ENCODE data around the gene POLR2I.
"Not testable (repeated sequence)": the region's sequence is repeated elsewhere in the genome, so short reads cannot be mapped to it uniquely, and the experiment has no call there.

POLR2I gene

DNA sequence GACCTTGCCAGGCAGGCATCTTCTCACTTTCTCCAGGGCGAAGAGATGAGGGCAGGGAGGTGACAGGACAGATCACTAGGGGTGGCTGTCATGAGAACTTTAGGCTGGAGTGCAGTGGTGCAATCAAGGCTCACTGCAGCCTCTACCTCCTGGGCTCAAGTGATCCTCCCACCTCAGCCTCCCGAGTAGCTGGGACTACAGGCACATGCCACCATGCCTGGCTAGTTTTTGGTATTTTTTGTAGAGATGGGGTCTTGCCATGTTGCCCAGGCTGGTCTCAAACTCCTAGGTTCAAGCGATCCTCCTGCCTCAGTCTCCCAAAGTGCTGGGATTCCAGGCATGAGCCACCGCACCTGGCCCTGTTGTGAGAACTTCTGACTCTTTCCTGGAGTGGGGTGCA, 20.2 kb upstream of the POLR2I start:
- DNase-seq (ENCODE audit: low read depth, low spot score), result not testable (repeated sequence)

DNA sequence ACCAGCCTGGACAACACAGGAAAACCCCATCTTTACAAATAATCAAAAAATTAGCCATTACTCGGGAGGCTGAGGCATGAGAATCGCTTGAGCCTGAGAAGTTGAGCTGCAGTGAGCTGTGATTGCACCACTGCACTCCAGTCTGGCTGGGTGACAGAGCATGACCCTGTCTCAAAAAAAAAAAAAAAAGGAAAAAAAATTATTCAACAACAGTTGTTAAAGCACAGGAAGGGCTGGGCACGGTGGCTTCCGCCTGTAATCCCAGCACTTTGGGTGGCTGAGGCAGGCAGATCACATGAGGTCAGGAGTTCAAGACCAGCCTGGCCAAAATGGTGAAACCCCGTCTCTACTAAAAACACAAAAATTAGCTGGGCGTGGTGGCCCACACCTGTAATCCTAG, 16.5 kb upstream of the POLR2I start:
- DNase-seq (ENCODE audit: low read depth, low spot score), result not testable (repeated sequence)

GRCh38 chr19:36128392-36128736, 13.7 kb upstream of the POLR2I start:
- no peak for DNase-seq (ENCODE audit: low read depth, low spot score)

GRCh38 chr19:36125557-36125956, 10.9 kb upstream of the POLR2I start:
- no peak for DNase-seq (ENCODE audit: low read depth, low spot score)

GRCh38 chr19:36121486-36122124, 6.9 kb upstream of the POLR2I start:
- no peak for DNase-seq (ENCODE audit: low read depth, low spot score)

DNA sequence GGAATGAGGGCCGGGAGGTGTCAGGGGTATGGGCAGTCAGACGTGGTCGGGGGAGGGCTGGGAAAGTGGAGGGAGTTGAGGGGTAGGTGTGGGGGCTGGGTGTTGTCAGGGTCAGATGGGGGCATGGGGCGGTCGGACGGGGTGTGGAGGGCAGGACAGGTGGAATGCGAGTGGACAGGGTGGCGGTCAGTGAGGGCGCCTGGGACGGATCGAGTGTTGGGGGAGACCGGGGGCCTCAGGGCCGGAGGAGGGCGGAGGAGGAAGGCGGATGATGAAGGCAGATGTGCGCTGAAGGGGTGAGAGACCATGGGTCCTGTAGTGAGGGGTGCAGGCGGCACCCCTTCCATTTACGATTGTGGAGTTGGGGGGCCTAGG, 6.3 kb upstream of the POLR2I start:
- DNase-seq (ENCODE audit: low read depth, low spot score), result no peak

GRCh38 chr19:36120092-36120983, 5.7 kb upstream of the POLR2I start:
- no peak for DNase-seq (ENCODE audit: low read depth, low spot score)

- DNase-seq (ENCODE audit: low read depth, low spot score), result no peak
These were observed 1.6 kb upstream of the POLR2I start for GRCh38 chr19:36116344-36116637.

DNA sequence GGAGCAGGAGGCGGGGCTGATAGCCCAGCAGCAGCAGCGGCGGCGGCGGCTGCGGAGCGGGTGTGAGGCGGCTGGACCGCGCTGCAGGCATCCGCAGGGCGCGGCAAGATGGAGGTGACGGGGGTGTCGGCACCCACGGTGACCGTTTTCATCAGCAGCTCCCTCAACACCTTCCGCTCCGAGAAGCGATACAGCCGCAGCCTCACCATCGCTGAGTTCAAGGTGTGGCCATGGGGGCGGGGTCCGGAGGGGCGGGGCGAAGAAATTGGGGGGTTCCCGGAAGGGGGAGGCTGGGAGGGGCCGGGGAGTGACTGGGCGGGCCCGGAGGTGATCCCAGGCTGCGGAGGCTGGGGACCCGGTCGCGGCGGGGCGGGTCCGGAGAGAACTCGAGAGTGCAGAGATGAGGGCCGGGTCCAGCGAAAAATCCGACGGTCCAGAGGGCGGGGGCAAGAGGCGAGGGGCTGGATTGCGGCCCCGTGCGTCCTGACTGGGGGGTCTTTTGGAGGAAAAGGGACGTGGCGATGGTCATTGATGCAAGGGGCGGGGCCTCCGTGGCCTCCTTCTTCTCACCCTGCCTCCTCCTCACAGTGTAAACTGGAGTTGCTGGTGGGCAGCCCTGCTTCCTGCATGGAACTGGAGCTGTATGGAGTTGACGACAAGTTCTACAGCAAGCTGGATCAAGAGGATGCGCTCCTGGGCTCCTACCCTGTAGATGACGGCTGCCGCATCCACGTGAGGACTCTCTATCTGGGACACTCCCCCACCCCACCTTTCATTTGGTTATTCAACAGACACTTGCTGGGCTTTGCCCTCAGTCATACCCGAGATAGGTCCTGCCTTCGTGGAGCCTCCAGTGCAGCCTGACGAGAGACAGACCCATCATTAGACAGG, 1.0 kb upstream of the POLR2I start, which contains the start of gene TBCB:
TSS of gene TBCB (plus strand) at position 16 of the 891 bp plus-strand sequence. CDS start at position 109, 93 bp downstream.
- DNase-seq (ENCODE audit: low read depth, low spot score), result no peak

DNA sequence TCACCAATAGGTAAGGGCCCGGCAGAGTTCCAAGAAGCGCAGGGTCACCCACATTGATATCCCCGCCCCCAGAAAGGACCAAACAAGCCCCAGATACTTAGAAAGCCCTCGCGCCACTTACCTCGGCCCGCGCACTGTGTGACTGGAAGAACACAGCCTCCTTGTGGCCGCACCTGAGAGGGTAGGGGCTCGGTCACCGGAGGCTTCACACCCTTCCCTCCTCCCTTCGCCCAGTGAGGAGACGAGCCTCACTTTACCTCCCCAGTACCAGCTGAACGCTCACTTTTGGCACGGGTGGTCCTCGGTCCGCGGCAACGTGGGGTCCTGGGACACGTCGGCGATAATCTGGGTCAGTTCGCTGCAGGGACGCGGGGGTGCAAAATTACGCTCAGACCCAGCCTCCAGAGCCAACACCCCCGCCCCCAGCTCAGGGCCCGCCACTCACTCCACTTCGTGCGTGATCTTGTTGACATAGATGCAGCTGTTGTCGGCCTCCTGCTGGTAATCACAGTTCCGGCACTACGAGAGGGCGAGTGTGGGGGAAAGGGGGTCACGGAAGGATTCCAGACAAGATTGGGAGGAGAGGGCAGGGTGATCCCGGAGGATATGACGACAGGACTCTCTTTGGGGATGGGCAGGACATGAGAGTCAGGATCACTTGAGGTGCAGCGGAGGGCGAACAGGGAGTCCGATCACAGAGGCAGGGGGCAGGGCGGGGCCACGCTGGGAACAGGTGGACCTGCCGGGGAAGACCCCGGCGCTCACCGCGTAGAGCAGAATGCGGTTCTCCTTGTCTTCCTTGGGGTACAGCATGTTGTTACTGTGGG, 568 bp downstream of the POLR2I start:
- DNase-seq (ENCODE audit: low read depth, low spot score), result no peak

DNA sequence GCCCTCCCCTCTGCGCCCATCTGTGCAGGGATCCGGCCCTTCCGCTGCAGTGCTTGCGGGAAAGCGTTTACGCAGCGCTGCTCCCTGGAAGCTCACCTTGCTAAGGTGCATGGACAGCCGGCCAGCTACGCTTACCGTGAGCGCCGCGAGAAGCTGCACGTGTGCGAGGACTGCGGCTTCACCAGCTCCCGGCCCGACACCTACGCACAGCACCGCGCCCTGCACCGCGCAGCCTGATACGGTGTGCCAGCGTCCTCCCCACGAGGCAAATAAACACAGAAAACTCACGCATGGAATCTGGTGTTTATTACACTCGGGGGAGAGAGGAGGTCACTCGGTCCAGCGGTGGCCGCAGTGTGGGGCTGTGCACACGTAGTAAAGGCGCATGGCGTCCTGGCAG, 1.2 kb downstream of the POLR2I start:
- no peak for DNase-seq (ENCODE audit: low read depth, low spot score)

GRCh38 chr19:36112678-36113077, 2.0 kb downstream of the POLR2I start:
- DNase-seq (ENCODE audit: low read depth, low spot score), result no peak

DNA sequence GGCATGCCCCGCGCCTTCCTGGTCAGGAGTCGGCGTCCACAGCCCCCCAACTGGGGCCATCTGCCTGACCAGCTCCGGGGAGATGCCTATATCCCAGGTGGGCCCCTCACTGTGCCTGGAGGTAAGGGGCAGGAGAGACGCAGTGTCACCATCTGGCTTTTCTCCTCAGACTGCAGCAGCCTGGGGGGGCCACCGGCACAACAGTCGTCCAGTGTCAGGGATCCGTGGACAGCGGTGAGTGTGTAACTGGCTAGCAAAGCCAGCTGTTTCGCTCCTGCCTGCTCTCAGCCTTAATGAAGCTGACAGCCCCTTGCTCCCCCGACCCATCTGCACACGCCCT, 3.5 kb downstream of the POLR2I start:
- no peak for DNase-seq (ENCODE audit: low read depth, low spot score)

DNA sequence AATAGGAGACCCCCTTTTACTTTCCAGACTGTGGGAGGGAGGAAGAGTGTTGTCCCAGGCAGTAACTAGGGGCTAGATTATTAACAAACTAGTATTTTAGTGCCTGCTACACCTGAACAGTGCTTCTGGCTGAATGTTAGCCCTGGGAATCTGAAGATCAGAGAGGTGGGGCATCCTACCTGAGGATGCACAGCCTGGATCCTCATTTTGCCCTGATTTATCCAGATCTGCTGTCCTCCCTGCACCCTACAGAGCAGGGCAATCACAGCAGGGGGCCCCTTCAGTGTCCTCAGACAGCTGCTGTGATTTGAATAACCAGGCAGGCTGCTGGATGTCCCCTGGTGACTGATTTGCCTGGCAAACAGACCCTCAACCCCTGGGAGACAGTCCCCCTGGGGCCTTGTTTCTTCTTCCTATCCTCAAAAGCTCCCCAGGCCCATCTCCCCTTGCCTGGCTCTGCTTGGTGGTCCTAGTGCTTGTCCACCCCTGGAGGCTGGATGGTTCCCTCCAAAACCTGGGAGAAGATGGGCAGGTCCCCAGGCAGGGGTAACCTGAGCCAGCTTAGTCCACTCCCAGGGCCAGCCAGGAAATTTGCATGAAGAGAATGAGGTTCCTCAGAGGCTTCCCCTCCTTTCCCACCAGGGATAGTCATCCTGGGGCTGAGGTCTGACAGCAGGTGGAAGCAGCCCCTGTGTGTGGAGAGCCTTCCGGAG, 4.0 kb downstream of the POLR2I start, which contains the start of gene OVOL3:
TSS of gene OVOL3 (plus strand) at position 657 of the 713 bp plus-strand sequence. CDS start 60 bp downstream, outside the sequence.
- DNase-seq (ENCODE audit: low read depth, low spot score), result no peak

DNA sequence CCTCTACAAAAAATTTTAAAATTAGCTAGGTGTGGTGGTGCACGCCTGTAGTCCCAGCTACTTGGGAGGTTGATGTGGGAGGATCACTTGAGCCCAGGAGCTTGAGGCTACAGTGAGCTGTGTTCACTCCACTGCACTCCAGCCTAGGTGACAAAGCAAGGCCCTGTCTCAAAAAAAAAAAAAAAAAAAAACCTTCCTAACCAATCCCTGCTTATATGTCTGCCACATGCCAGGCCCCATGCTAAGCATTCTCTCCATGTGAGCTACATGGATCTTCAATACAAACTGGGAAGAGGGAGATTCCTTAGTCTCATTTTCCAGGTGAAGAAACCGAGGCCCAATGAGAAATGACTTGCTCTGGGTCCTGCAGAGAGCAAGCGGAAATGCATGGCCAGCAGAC, 6.0 kb downstream of the POLR2I start:
- DNase-seq (ENCODE audit: low read depth, low spot score), result no peak

- DNase-seq (ENCODE audit: low read depth, low spot score), result no peak
These were observed 7.7 kb downstream of the POLR2I start for GRCh38 chr19:36106991-36107390.

DNA sequence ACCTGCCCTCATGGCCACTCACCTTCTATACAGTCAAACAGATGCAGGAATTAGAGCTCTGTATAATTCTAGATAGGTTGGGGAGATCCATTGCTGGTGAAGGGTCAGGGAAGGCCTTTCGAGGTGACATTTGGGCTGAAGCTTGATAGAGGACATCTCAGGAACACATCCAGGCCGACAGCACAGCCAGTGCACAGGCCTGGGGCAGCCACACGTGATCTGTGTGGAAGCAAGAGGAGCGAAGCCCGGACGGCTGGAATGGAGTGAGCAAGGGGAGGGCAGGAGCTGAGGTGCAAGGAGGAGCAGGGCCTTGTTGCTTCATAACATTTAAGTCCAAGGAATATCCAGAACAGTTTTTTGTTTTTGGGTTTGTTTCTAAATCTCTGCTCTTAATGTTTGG, 8.2 kb downstream of the POLR2I start:
- no peak for DNase-seq (ENCODE audit: low read depth, low spot score)

- DNase-seq (ENCODE audit: low read depth, low spot score), result no peak
These were observed 10.7 kb downstream of the POLR2I start for GRCh38 chr19:36103842-36104552.

- no peak for DNase-seq (ENCODE audit: low read depth, low spot score)
These were observed 11.5 kb downstream of the POLR2I start for GRCh38 chr19:36103040-36103626.
